HG02678 (cell line): ENCODE measurements around the gene HDLBP.

Experiments used
- ATAC-seq: cut with Tn5 transposase; IDR thresholded peaks from one replicate; pipeline ENCODE4 v1.9.1; 2021; ENCODE audit warnings: mild to moderate bottlenecking, moderate library complexity; ENCODE audit not compliant: unreplicated experiment

HDLBP gene

DNA sequence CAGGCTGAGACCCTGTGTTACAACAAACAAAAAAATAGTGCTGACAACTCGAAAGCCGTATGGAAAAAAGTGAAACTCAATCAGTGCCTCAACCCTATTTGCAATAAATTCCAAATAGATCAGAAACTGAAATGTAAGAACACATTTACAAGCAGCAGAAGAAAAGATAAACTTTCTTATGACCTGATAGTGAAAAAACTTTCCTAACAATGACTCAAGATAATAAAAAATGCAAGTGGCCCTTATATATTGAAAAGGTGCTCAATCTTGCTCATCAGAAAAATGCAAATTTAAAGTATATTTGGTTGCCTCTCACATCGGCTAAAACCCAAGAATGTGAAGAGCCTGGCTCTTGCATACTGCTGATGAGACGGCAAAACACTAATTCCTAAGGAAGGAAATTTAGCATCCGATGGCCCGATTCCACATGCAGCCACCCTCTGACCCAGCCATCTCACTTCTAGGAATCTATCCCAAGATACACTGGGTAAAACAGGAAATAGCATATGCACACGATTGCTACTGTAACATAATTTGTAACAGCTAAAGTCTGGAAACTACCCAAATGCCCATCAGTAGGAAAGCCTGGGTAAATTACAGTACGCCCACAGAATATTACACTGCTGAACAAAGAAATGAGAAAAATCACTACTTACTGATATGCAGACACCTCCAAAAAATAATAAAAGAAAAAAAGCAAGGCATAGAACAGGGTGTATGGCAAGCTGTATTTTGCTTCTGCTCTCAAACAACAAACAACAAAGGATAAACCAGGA lies 56.8 kb downstream of the HDLBP start:
- no peak for ATAC-seq

DNA sequence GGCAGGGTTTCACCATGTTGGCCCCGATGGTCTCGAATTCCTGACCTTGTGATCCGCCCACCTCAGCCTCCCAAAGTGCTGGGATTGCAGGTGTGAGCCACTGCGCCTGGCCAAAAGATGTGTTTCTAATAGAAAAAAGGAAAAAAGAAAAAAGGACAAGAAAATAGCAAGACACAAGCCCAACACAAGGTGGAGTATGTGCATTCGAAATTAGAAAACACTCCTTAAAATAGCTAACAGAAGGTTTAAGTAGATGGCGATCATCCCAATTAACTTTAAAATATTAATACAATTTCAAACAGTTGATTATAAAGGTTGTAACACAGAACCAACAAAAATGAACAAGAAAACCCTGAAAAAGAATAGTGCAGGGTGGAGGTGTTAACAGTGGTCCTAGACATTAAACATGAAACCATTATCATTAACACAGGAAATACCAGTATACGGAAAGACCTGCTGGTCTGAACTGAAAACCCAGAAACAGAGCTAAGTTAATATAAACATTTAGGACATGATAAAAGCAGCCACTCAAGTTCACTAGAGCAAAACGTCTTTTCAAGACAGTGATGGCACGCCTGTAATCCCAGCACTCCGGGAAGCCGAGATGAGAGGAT lies 57.9 kb downstream of the HDLBP start:
- ATAC-seq = no peak

DNA sequence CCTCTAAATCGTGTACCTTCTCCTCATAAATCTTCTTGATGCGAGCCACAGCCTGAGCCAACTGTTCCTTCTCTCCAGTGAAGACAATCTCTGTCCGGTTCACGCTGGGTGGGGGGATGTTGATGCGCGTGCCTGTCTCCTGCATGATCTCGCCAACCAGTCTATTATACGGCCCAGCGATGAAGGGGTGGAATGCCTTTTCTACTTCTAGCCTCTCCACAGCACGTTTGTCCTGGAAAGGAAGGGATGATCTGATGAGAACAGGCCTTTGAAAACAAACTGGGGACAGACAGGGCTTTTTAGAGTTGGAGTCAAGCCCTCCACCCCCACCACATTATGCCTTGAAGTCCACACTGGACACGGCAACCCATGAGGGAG lies 59.3 kb downstream of the HDLBP start:
- ATAC-seq = no peak

DNA sequence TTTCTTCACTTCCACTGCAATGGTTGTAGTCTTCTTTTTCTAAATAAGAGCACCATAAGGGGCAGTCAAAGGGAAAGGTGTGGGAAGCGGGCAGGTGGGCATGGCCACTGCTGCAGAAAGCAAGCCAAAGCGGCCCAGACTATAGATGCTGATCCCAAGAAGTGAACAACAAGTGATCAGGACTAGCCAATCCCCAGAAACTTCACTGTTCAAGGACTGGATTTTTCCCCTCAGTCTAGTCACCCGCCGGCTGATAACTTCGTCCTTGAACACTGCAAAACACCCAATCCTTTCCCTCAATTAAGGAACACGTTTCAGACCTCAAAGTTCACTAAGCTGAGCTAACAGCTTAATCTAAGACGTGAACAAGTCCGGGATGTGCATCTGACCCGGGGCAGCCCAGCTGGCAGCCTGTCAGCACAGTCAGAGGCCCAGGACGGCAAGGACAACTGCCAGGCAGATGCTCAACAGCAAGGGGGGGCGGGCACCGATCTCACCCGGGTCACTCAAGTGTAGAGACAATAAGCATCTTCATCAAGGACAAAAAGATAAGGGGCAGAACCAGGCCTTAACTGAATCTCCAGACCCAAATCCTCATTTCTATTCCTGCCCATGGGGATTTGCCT lies 59.8 kb downstream of the HDLBP start:
- no peak for ATAC-seq

DNA sequence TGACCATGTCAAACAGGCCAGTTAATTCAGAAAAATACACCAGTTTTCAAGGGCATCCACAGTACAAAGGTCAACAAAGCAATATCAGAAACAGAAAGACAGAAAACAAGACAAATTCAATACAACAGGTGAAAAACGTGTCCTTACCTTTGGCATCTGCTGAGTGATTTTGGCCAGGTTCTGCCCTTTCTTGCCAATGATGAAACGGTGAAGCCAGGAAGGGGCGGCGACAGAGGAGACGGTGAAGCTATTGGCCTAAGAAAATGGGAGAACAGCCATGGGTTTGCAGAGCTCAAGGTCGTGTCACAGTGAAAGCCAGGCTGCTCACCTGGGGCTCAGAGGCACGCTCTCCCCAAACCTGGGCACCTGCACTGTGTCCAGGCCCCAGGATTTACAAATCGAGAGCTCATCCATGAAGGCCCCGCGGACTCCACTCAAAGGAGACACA lies 60.5 kb downstream of the HDLBP start:
- ATAC-seq = no peak

DNA sequence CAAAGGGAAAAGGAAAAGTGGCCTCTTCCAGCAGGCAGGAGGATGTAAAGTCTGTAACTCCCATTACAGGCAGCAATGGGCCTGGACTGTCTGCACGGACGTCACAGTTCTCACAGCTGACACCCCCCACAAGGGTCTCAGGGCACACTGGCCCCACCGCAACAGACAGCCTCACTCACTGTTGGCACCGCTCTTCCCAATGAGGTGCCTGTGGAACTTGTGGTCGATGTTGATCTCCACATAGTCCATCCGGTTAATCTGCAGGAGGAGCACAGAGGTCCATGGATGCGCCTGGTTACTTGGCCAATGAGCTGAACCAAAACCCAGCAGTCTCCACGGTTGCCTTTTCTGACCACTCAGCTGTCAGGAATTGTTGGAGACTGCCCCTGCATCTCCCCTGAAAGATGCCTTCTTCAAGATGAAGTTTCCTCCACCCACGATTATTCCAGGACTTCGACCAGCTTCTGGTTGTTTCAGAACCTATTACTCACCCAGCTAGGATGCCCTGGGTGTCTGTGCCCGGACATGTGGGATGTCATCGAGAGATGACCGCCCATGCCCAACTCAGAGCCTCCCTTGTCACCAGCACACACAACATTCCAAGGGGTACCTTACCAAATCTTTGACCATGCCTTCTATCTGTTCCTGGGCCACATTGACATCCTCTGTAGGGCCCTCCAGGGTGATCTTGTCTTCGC lies 62.5 kb downstream of the HDLBP start:
- ATAC-seq = no peak

DNA sequence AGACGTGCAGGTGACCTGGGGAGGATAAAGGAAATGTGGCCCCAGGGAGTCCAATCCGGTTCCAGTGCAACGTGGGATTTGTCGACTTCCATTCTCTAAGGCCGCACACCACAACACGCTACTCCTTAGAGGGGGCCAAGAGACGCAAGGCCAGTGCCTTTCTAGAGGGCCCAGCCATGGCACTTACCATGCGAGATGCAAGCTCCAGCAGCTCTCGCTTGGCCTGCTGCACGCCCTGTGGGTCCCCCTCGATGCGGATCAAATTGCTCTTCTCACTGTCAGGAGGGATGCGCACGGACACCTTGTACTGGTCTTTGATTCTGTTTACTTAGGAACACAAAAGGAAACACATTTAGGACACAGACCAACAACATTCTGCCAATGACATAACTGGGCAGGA lies 65.8 kb downstream of the HDLBP start:
- no peak for ATAC-seq

DNA sequence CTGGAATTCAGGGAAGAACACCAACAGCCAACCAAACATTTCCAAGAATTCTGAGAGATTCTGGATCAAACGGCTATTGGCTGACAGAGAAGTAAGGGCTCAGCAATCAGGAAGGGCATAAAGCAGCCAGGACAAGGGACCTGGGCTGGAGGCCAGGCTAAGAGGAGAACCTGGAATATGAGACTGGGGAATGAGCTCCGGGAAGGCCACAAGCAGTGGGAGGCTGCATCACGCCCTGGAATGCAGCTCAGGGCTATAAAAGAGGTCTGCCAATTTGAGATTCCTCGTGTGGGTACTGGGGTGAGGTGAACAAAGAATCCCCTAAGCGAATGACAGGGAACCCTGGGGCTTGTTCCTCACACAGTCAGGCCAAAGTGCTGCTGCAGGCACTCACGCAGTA lies 66.6 kb downstream of the HDLBP start:
- no peak for ATAC-seq

DNA sequence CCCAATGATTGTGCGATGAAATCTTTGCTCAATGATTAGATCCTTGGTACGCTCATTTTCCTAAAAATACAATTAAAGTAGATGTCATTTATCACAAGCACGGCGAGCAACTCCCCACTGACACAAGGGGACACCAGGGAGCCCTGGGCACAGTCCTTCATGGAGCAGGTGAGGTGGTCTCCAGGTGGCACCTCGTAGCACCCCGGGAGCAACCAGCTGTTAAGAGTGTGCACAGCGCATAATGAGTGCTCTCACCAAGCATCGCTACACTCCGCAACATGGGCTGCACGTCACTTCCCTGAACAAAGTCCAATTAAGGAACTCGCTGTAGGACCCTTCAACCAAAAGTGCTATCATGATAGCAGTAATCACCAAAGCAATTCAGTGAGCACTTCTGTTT lies 67.2 kb downstream of the HDLBP start:
- no peak for ATAC-seq

DNA sequence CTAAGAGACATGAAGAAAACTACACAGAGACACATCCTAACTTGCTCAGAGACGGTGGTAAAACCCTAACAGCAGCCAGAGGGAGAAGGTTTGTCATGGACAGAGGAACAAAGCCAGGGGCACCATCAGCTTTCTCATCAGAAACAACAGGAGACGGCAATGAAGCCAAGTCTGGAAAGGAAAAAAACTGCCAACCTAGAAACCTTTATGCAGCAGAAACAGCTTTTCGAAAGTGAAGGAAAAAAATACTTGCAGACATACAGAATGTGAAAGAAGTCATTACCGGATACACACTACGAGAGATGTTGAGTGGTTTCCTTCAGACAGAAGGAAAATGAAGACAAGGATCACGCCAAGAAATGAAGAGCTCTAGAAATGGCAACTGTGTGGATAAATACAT lies 71.1 kb downstream of the HDLBP start:
- no peak for ATAC-seq

DNA sequence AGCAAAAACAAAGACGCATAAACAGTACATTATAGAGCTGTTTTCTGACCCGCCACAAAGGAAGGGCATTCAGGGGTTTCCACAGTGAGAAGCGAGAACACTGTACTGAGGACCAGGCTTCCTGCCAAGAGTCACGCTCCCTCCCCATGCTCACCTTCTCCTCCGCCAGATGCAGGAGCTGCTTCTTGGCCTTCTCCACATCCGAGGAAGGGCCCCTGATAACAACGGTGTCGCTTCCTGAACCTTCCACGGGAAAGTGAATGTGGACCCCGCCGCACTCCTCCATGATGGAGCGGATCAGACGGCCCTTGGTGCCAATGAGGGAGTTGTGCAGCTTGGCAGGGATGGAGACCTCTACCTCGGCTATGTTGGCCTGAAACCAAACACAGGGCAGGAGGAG lies 73.2 kb downstream of the HDLBP start:
- no peak for ATAC-seq

DNA sequence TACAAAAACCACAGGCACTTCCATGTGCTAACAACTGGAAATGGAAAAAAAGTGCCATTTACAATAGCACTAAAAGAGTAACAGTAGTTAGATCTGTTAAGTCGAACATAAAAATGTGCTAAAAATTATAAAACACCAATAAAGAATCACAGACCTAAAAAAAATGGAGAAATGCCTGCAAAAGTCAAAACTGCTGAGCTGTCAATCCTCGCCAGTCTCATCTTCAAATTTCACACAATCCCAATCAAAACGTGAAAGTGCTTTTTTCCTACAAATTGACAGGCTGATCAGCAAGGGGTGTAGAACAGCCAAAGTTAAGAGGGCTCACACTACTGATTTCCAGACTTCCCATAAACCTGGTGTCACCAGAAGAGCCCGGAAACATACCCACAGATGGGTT lies 73.8 kb downstream of the HDLBP start:
- no peak for ATAC-seq

DNA sequence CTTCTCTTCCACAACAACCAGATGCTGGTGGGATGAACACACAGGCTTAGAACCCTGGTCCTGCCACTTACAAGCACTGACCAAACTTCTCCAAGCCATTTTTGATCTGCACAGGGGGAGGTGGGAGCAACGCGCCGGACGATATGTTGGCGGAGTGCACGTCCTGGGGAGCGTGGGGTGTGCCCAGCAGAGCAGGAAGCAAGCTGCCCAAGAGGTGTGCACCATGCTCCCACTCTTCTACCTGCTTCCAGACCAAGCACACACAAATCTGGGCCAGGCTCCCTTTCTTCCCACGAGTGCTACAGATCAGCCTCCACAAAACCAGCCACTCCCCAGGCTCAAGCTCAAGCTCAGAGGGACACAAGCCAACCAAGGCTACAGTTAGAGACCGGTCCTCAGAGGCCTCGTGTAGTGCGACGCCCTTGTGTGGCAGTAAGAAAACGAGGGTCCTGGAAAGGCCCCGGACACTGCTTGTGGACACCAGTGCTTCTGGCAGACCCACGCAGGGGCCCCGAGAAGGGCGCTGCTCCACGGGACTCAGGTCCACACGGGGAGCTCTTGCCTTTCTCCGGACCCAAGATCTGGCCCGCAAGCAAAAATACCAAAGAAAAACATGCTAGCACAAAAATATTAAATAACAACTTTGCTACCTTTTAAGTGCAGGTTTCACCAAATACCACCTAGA lies 75.0 kb downstream of the HDLBP start:
- ATAC-seq = no peak

DNA sequence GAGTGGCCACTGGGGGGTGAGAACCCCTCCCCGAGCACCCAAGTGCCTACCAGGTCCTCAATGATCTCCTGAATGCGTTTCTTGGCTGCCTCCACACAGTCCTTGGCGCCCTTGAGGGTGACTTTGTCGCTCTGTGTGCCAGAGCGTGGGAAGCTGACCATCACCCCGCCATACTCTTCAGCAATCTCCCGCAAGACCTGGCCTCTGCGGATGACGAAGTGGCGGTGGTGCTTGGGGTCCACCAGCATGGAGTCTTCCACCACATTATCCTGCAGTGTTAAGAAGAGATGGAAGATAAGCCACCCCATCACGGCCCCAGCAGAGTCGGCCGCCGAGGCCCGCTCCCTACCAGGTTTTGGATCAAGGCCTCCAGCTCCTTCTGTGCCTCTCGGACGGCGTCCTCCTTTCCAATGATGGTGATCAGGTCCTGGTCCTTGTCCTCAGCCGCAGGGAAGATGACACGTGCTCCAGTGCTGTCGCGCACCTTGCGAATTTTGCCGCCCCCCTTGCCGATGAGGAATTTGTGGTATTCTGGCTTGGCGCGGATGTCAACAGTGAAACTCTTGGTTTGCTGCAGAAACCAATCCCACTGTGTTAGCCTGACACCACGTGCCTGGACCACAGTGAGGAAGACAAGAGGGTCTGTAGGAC lies 75.8 kb downstream of the HDLBP start:
- ATAC-seq = no peak

DNA sequence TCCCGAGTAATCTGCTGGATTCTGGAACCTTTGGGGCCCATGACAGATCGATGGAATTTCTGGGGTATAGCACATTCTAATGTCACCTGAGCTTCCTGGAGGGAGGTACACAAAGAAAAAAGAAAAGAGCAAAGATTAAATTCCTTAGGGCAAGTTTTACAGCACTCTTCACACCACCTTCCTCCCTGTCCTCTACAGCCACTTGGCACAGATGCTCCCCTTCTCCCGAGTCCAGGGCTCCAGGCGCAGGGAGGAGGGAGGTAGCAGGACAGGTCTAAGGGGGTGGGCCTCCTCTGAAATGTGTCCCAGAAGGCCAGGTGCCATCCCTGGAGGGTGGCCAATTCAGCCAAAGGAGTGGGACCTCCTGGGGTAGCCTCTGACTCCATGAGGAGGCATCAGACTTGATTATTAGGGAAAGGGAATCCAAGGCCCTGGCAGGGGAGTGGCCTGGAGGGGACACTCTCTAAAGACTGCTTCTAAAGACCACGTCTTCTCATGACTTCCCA lies 76.7 kb downstream of the HDLBP start:
- ATAC-seq = no peak

DNA sequence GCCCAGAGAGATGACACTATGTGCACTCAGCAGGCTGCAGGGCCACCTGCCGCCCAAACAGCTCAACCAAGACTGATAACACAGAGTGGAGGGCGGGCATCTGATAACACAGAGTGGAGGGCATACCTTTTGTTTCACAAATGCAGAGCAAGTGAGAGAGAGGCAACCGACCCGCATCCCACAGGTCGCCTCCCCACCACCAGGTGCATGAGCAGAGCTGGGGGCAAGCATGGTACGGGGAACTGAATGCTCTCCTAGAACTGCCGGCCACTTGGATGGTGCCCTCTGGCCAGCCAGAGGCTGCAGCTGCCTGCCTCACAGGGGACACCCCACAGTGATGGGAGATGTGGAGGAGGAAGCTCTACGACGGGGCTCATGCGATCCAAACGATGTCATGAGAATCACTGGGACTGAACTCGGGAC lies 77.5 kb downstream of the HDLBP start:
- ATAC-seq = no peak

DNA sequence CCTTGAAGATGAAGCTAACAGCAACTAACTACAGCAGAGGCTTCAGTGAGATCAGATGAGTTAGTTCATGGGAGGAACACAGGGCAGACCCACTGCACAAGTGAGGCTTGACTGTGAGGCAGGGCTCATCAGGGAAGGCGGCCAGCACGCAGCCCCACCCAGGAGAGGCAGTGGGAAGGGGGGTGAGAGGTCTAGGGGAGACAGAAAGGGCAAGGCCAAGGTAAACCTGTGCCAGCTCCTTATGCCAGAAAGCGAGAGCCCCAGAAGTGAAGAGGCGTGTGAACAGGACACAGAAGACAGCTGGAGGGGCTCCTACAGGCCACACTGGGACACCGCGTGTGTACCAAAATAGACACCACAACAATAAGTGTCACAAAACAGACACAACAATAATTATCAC lies 78.4 kb downstream of the HDLBP start:
- no peak for ATAC-seq

DNA sequence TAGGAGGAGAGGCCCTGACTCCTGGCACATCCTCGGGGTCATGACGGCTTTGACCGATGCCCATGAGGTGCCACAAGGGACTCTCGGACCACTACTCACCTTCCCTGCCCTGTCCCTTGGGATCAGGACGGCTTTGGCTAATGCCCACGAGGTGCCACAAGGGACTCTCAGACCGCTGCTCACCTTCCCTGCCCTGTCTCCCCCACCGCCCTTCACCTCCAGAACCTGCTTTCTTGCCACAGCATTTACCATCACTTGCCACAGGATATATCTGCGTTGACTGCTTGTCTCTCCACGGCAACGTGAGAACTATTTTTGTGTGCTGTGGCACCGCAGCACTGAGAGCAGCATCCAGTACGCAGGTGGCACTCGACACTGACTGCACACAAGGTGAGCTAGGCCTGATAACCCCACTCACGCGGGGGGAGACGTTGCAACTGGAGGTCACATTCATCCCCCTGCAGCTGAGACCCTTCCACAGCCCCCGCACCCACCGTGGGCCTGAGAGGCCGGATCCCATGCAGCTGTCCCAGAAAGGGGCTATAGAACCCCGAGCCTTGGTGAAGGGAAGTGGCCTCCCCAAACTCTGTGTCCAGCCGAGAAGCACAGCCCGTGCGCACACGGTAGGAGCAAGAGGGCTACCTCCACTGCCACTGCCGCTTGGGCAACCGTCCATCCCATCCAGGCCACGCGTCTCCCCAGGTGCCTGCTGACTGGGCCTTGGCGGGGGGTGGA lies 79.4 kb downstream of the HDLBP start:
- ATAC-seq = no peak

DNA sequence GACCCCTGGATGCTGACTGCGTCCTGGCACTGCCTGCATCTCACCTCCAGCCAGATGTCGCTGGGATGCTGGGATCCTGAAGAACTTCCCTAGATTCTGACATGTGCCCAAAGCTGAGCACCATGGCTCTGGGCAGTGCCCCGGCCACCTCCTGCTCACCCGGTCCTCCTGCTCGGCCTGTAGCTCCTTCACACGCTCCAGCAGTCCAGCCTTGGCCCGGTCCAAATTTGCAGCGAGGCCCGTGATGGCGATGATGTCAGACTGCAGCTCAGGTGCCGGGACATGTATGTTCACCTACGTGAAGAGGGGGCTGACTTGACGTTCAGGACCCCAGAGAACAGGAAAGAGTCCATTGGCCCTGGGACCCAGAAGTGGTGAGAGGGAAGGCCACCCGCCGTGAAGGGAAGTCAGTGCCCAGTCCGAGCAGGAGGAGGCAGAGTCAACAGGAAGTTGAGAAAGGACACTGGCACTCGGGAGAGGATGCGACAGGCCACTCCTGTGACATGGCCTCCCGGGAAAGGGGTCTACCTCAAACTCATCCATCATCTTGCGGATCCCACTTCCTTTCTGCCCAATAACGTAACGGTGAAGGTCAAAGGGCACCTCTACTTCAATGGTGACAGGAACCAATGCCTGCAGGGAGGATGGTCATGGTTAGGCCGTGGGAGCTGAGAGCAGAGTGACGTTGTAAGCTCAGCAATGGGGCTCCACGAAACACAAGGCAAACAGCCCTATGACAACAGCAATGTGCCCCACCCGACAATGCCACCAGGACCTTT lies 80.3 kb downstream of the HDLBP start:
- ATAC-seq = no peak
